WTC11 (cell line): ENCODE data around the gene PRDM5. TPM values are rescaled to one million over a fixed set of nuclear protein-coding genes. Genes with fewer than 3 reads are reported as not detected.

Experiments used
- ATAC-seq: fragments of 200-7000 bp; cut with Tn5 transposase; 2 replicates; pipeline ENCODE4 v1.10.0; 2021; ENCODE audit warnings: mild to moderate bottlenecking, moderate library complexity
- CTCF ChIA-PET: fragments of 300-600 bp; sonication (Branson Sonifier 250); formaldehyde crosslinking; loops from one replicate; lab custom pipeline; 2021; ENCODE audit warnings: antibody characterized with exemption; lab: Charles Lee
- POLR2A ChIA-PET: fragments of 350-600 bp; sonication (Branson Sonifier 250); formaldehyde crosslinking; loops from one replicate; lab custom pipeline; 2021; ENCODE audit warnings: antibody characterized with exemption; lab: Charles Lee
- DNase-seq: peaks from one replicate; pipeline ENCODE4 v3.0.0; 2021; ENCODE audit warnings: low spot score
- H3K27ac Mint-ChIP-seq: 2 replicates; pipeline ENCODE4 v1.8.0; 2021; ENCODE audit warnings: mixed read lengths
- H3K27me3 Mint-ChIP-seq: 2 replicates; pipeline ENCODE4 v1.8.0; 2021; ENCODE audit warnings: low read depth, mild to moderate bottlenecking, moderate library complexity, mixed read lengths
- H3K36me3 Mint-ChIP-seq: 2 replicates; pipeline ENCODE4 v1.8.0; 2021; ENCODE audit warnings: mixed read lengths
- H3K4me1 Mint-ChIP-seq: 2 replicates; pipeline ENCODE4 v1.8.0; 2022; ENCODE audit warnings: mixed read lengths
- H3K4me3 Mint-ChIP-seq: 2 replicates; pipeline ENCODE4 v1.8.0; 2021; ENCODE audit warnings: mild to moderate bottlenecking, moderate library complexity, mixed read lengths
- H3K9me3 Mint-ChIP-seq: 2 replicates; pipeline ENCODE4 v1.8.0; 2021; ENCODE audit warnings: mixed read lengths
- AFF4 ChIP-seq: sonication (generic); formaldehyde crosslinking; IDR thresholded peaks from 2 replicates; pipeline ENCODE4 v1.8.1; 2023; ENCODE audit warnings: mild to moderate bottlenecking, missing genetic modification reagents, borderline replicate concordance
- ATF1 ChIP-seq: sonication (generic); formaldehyde crosslinking; IDR thresholded peaks from 2 replicates; pipeline ENCODE4 v1.8.1; 2023; ENCODE audit warnings: mild to moderate bottlenecking, moderate library complexity, missing genetic modification reagents
- ATF6 ChIP-seq: sonication (generic); formaldehyde crosslinking; IDR thresholded peaks from 2 replicates; pipeline ENCODE4 v1.8.1; 2023; ENCODE audit warnings: mild to moderate bottlenecking, missing genetic modification reagents
- ELF4 ChIP-seq: sonication (generic); formaldehyde crosslinking; IDR thresholded peaks from 2 replicates; pipeline ENCODE4 v1.8.1; 2022; ENCODE audit warnings: low read depth, mild to moderate bottlenecking, moderate library complexity, missing genetic modification reagents
- JAZF1 ChIP-seq: fragments of 250-450 bp; sonication (Bioruptor Pico); IDR thresholded peaks from 2 replicates; pipeline ENCODE4 v1.9.0; 2021; ENCODE audit warnings: moderate library complexity, mild to moderate bottlenecking, inconsistent platforms
- NR3C1 ChIP-seq: sonication (generic); formaldehyde crosslinking; conservative IDR thresholded peaks from 2 replicates; pipeline ENCODE4 v1.8.1; 2023; ENCODE audit warnings: low read depth, mild to moderate bottlenecking, missing genetic modification reagents
- RELA ChIP-seq: sonication (generic); formaldehyde crosslinking; IDR thresholded peaks from 2 replicates; pipeline ENCODE4 v1.8.1; 2022; ENCODE audit warnings: missing genetic modification reagents, mild to moderate bottlenecking, borderline replicate concordance
- RORB ChIP-seq: fragments of 250-450 bp; sonication (Bioruptor Pico); IDR thresholded peaks from 2 replicates; pipeline ENCODE4 v1.9.0; 2021; ENCODE audit warnings: mild to moderate bottlenecking
- TEAD1 ChIP-seq: sonication (generic); formaldehyde crosslinking; IDR thresholded peaks from 2 replicates; pipeline ENCODE4 v1.8.0; 2022; ENCODE audit warnings: mild to moderate bottlenecking, missing genetic modification reagents
- total RNA-seq: library from RNA; stranded (reverse); gene quantifications from 3 replicates; pipeline ENCODE4 v1.2.3, GENCODE V29; 2021
- TF ChIP-seq, protein P1 (sequence below): sonication (generic); formaldehyde crosslinking; IDR thresholded peaks from 2 replicates; pipeline ENCODE4 v1.8.1; 2023; ENCODE audit warnings: mild to moderate bottlenecking, missing genetic modification reagents, moderate library complexity
- TF ChIP-seq, protein P2 (sequence below): fragments of 250-450 bp; sonication (Bioruptor Pico); IDR thresholded peaks from 2 replicates; pipeline ENCODE4 v2.1.2; 2022; ENCODE audit warnings: mild to moderate bottlenecking, moderate library complexity
- TF ChIP-seq, protein P3 (sequence below): sonication (generic); formaldehyde crosslinking; IDR thresholded peaks from 2 replicates; pipeline ENCODE4 v1.8.0; 2023; ENCODE audit warnings: mild to moderate bottlenecking, missing genetic modification reagents
- TF ChIP-seq, protein P4 (sequence below): fragments of 250-450 bp; sonication (Bioruptor Pico); IDR thresholded peaks from 2 replicates; pipeline ENCODE4 v1.9.0; 2021; ENCODE audit warnings: mild to moderate bottlenecking

PRDM5 gene
- total RNA-seq, 1 experiment from 2014 or later: 47.0 TPM

- no peak for TF ChIP-seq AFF4 (CRISPR knock-in tag)
- TF ChIP-seq, protein P1, sequence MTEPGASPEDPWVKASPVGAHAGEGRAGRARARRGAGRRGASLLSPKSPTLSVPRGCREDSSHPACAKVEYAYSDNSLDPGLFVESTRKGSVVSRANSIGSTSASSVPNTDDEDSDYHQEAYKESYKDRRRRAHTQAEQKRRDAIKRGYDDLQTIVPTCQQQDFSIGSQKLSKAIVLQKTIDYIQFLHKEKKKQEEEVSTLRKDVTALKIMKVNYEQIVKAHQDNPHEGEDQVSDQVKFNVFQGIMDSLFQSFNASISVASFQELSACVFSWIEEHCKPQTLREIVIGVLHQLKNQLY (CRISPR knock-in tag): no peak
- no peak for TF ChIP-seq TEAD1 (CRISPR knock-in tag)
- no peak for TF ChIP-seq ATF6 (CRISPR knock-in tag)
- no peak for TF ChIP-seq NR3C1 (CRISPR knock-in tag)
- TF ChIP-seq, protein P2, sequence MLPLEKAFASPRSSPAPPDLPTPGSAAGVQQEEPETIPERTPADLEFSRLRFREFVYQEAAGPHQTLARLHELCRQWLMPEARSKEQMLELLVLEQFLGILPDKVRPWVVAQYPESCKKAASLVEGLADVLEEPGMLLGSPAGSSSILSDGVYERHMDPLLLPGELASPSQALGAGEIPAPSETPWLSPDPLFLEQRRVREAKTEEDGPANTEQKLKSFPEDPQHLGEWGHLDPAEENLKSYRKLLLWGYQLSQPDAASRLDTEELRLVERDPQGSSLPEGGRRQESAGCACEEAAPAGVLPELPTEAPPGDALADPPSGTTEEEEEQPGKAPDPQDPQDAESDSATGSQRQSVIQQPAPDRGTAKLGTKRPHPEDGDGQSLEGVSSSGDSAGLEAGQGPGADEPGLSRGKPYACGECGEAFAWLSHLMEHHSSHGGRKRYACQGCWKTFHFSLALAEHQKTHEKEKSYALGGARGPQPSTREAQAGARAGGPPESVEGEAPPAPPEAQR (CRISPR knock-in tag): no peak
- TF ChIP-seq RELA: no peak
Measured at GRCh38 chr4:120775431-120775830, 147.1 kb downstream of the PRDM5 start (continued).

DNA sequence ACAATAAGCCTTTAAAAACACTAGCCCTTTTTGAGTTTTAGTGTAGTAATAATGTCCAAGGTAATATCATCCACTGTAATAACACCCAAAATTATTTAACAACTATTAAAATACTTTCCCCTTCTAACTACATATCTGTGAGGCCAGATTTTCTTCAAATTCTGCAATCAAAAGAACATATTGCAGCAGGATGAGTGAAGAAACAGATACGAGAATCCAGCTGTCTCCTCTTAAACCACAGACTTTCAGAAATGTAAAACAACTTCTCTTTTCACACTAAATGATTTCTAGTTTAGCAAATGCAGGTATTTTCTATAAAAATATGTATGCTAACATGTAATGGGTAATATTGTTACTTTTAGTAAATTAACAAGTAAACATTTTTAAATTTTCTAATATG lies 148.9 kb downstream of the PRDM5 start:
- DNase-seq: no peak
- peaks cover 15% of the 10 kb centered on the region for H3K9me3 Mint-ChIP-seq
- no peak overlapping the region for H3K27ac Mint-ChIP-seq
- H3K4me3 Mint-ChIP-seq: no peak overlapping the region
- no peak for ATAC-seq
- H3K36me3 Mint-ChIP-seq: peaks cover 16% of the 10 kb centered on the region
- POLR2A ChIA-PET: no interaction called here
- CTCF ChIA-PET: no interaction called here
- no peaks in the 10 kb centered on the region for H3K4me1 Mint-ChIP-seq
- no peaks in the 10 kb centered on the region for H3K27me3 Mint-ChIP-seq
- TF ChIP-seq, protein P3, sequence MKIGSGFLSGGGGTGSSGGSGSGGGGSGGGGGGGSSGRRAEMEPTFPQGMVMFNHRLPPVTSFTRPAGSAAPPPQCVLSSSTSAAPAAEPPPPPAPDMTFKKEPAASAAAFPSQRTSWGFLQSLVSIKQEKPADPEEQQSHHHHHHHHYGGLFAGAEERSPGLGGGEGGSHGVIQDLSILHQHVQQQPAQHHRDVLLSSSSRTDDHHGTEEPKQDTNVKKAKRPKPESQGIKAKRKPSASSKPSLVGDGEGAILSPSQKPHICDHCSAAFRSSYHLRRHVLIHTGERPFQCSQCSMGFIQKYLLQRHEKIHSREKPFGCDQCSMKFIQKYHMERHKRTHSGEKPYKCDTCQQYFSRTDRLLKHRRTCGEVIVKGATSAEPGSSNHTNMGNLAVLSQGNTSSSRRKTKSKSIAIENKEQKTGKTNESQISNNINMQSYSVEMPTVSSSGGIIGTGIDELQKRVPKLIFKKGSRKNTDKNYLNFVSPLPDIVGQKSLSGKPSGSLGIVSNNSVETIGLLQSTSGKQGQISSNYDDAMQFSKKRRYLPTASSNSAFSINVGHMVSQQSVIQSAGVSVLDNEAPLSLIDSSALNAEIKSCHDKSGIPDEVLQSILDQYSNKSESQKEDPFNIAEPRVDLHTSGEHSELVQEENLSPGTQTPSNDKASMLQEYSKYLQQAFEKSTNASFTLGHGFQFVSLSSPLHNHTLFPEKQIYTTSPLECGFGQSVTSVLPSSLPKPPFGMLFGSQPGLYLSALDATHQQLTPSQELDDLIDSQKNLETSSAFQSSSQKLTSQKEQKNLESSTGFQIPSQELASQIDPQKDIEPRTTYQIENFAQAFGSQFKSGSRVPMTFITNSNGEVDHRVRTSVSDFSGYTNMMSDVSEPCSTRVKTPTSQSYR: no peak
- TF ChIP-seq, protein P2 (CRISPR knock-in tag): no peak
- no peak for TF ChIP-seq ATF6 (CRISPR knock-in tag)
- no peak for TF ChIP-seq RORB (CRISPR knock-in tag)
- TF ChIP-seq AFF4 (CRISPR knock-in tag): no peak
- no peak for TF ChIP-seq ATF1 (CRISPR knock-in tag)
- no peak for TF ChIP-seq NR3C1 (CRISPR knock-in tag)
- TF ChIP-seq, protein P4, sequence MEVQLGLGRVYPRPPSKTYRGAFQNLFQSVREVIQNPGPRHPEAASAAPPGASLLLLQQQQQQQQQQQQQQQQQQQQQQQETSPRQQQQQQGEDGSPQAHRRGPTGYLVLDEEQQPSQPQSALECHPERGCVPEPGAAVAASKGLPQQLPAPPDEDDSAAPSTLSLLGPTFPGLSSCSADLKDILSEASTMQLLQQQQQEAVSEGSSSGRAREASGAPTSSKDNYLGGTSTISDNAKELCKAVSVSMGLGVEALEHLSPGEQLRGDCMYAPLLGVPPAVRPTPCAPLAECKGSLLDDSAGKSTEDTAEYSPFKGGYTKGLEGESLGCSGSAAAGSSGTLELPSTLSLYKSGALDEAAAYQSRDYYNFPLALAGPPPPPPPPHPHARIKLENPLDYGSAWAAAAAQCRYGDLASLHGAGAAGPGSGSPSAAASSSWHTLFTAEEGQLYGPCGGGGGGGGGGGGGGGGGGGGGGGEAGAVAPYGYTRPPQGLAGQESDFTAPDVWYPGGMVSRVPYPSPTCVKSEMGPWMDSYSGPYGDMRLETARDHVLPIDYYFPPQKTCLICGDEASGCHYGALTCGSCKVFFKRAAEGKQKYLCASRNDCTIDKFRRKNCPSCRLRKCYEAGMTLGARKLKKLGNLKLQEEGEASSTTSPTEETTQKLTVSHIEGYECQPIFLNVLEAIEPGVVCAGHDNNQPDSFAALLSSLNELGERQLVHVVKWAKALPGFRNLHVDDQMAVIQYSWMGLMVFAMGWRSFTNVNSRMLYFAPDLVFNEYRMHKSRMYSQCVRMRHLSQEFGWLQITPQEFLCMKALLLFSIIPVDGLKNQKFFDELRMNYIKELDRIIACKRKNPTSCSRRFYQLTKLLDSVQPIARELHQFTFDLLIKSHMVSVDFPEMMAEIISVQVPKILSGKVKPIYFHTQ (CRISPR knock-in tag): no peak
- TF ChIP-seq JAZF1: no peak
- no peak for TF ChIP-seq ELF4 (CRISPR knock-in tag)
